ENCODE data around the gene TSPAN12.
A peak's percentile ranks its signal among the peaks of the same experiment; 100 is the strongest.
"Not testable (repeated sequence)": the region's sequence is repeated elsewhere in the genome, so short reads cannot be mapped to it uniquely, and the experiment has no call there.

The TSPAN12 gene

GRCh38 chr7:120805636-120806388, 52.1 kb downstream of the TSPAN12 start:
- peak; percentile 57 for DNase-seq (ENCODE audit: low spot score)

- DNase-seq (ENCODE audit: low spot score) = no peak
These were observed 55.2 kb downstream of the TSPAN12 start for GRCh38 chr7:120802751-120803150.

- no peak for DNase-seq (ENCODE audit: low spot score)
These were observed 58.0 kb downstream of the TSPAN12 start for GRCh38 chr7:120799813-120800475.

- DNase-seq (ENCODE audit: low spot score) = no peak
These were observed 58.8 kb downstream of the TSPAN12 start for GRCh38 chr7:120799147-120799546.

- no peak for DNase-seq (ENCODE audit: low spot score)
These were observed 60.8 kb downstream of the TSPAN12 start for GRCh38 chr7:120797026-120797645.

- DNase-seq (ENCODE audit: low spot score) = no peak
These were observed 63.7 kb downstream of the TSPAN12 start for GRCh38 chr7:120794106-120794729.

- DNase-seq (ENCODE audit: low spot score) = no peak
These were observed 64.6 kb downstream of the TSPAN12 start for GRCh38 chr7:120793213-120793936.

GRCh38 chr7:120792861-120793130, 65.1 kb downstream of the TSPAN12 start:
- no peak for DNase-seq (ENCODE audit: low spot score)

- peak; percentile 54 for DNase-seq (ENCODE audit: low spot score)
These were observed 65.7 kb downstream of the TSPAN12 start for GRCh38 chr7:120792091-120792860.

GRCh38 chr7:120785095-120785494, 72.8 kb downstream of the TSPAN12 start:
- no peak for DNase-seq (ENCODE audit: low spot score)

GRCh38 chr7:120783721-120784120, 74.2 kb downstream of the TSPAN12 start:
- no peak for DNase-seq (ENCODE audit: low spot score)

- DNase-seq (ENCODE audit: low spot score) = no peak
These were observed 74.7 kb downstream of the TSPAN12 start for GRCh38 chr7:120783273-120783672.

GRCh38 chr7:120781924-120782323, 76.0 kb downstream of the TSPAN12 start:
- not testable (repeated sequence) for DNase-seq (ENCODE audit: low spot score)

- DNase-seq (ENCODE audit: low spot score) = no peak
These were observed 77.0 kb downstream of the TSPAN12 start for GRCh38 chr7:120780938-120781337.

GRCh38 chr7:120780451-120780850, 77.5 kb downstream of the TSPAN12 start:
- DNase-seq (ENCODE audit: low spot score) = not testable (repeated sequence)

GRCh38 chr7:120779078-120779477, 78.9 kb downstream of the TSPAN12 start:
- DNase-seq (ENCODE audit: low spot score) = not testable (repeated sequence)

- no peak for DNase-seq (ENCODE audit: low spot score)
These were observed 82.2 kb downstream of the TSPAN12 start for GRCh38 chr7:120775755-120776154.

GRCh38 chr7:120774481-120774880, 83.5 kb downstream of the TSPAN12 start:
- DNase-seq (ENCODE audit: low spot score) = no peak

- DNase-seq (ENCODE audit: low spot score) = no peak
These were observed 87.7 kb downstream of the TSPAN12 start for GRCh38 chr7:120770206-120770605.

GRCh38 chr7:120760851-120761250, 97.1 kb downstream of the TSPAN12 start:
- DNase-seq (ENCODE audit: low spot score) = no peak

GRCh38 chr7:120760050-120760449, 97.9 kb downstream of the TSPAN12 start:
- peak; percentile 47 for DNase-seq (ENCODE audit: low spot score)
